NCI-H2196 treated with DMSO at 0.1 percent for 48 hours (cell line): ENCODE results near the gene CSMD2.
"Not testable (repeated sequence)": the region's sequence is repeated elsewhere in the genome, so short reads cannot be mapped to it uniquely, and the experiment has no call there.

Source experiments
- DNase-seq: peaks from one replicate; lab custom pipeline; 2025; ENCODE audit not compliant: unreplicated experiment; lab: John Stamatoyannopoulos, UW

CSMD2 gene

DNA sequence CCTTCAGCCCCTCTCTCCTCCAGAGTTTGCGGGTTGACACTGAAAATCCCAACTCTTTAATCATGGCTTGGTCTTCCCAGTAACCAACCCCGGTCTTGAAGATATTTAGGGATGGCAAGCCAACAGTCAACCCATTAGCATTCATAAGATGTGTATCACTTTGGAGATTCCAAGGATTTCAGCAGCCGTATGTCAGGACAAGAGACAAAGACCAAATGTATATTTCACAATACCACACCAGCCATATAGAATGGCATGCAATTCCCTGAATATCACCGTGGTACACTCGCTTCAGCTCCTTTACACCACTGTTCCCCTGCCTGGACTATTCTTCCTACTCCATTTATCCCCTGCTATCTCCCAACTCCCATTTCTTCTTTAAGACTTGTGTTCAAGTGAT lies 109.2 kb downstream of the CSMD2 start:
- DNase-seq, result no peak

DNA sequence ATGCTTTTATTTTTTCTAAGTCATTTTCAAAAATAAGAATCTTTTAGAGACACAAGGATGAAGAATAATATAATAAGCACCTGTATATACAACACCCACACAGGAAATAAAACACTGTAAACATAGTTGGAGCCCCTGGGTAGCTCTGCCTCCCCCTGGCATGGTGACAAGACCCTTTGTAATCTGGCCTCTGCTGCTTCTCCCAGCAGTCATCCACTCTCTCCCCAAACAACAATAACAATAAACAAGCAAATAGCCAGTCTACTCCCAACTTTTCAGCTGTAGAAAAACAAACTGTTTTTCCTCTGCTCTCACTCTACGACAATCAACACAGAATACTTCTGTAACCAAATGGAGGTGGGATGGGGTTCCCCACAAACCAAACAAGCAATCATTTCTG lies 110.1 kb downstream of the CSMD2 start:
- no peak for DNase-seq

DNA sequence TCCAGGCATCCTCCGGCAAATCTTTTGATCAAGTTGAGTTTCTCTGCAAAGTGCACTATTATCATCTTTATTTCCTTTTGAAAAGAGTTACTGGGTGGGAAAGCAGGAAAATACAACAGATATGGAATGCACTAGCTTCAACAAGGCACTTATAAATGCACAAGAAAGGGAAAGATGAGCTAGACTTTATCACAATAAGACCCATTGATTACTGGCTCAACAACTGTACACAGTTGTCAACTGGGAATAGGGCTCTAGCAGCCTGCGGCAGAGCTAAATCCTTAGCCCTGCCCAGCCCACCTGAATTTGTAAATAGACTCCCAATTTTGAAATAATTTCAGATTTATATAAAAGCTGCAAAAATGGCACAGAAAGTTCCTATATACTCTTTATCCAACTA lies 111.4 kb downstream of the CSMD2 start:
- DNase-seq, result no peak

DNA sequence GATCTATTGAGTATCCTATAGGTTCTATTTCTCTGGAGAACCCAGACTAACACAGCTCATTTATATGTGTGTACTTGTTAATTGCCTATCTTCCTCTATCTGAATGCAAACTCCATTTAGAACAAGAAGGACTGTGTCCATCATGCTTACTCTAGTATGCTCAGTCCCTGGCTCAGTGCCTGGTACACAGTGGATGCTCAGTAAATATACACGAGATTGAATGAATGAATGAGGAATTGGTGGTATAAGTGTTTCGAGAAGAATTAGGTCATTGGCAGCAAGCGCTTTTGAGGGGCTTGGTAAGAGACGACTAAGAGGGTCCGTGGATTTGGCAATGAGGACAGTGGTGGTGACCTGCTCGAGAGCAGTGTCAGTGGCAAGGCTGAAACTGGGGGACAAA lies 112.5 kb downstream of the CSMD2 start:
- no peak for DNase-seq

DNA sequence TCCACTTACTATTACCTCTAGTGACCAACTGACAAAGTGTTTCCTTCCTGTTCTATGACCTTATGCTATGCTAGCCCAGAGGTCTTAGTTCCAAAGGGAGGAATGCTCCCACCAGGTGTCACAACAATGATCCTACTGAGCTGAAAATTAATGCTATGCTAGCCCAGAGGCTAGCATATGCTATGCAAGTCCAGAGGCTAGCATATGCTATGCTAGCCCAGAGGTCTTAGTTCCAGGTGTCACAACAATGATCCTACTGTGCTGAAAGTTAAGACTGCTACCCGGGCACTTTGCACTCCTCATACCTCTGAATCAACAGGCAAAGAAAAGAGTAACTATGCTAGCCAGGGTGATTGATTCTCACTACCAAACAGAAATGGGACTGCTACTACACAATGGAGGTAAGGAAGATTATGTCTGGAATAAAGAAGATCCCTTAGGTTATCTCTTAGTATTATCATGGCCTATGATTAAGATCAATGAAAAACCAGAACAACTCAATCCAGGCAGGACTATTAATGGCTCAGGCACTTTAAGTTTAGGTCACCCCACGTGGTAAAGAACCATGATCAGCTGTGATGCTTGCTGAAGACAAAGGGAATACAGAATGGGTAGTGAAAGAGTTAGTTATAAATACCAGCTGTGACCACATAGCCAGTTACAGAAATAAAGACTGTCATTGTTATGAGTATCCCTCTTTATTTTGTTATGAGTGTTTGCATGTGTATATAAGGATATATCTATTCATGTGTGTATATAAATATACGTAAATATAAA lies 114.1 kb downstream of the CSMD2 start:
- DNase-seq, result no peak

DNA sequence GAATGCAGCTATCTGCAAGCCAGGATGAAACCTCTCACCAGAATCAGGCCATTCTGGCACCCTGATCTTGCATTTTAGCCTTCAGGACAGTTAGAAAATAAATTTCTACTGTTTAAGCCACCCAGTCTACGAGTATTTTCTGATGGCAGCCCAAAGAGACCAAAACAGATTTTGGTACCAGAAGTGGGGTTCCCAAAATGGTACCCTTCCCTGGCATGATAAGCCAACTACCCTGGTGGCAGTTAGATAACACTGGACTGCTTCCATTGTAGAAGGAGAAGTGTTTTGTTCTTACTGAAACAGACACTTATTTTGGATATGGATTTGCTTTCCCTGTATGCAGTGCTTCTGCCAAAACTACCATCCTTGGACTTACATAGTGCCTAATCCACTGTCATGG lies 115.0 kb downstream of the CSMD2 start:
- no peak for DNase-seq

DNA sequence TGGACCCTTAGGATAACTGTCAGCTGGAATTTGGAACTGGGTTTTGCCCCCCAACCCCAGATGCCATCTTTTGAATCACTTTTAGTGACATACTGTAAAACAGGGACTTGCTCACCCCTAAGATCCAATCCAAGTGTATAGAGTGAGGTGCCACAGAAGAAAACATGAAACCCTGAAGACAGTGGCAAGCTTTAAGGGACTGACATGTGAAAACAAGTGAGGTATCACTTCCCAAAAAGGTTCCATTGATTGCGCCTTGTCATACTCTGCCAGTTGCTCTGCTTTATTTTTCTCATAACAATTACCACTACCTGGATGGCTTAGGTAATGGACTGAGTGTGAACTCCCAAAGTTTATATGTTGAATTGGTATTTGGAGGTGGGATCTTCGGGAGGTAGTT lies 115.6 kb downstream of the CSMD2 start:
- DNase-seq, result no peak

DNA sequence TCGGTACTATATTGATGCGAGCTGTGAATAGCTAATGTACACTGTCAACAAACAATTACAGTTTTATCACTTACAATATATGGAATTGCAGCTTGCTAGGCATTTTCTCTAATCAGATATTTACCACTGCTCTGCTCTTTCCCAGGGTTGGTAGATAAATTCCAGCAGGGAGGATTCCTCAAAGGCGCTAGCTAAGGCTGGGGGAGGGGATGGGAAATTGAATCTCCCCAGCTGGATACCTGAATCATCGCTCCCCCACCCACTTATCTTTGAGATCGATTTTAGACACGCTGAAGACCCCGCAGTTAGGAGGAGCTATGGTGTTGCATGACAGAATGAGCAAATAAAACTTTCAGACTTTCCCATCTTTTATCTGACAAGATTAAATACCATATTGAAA lies 127.2 kb downstream of the CSMD2 start:
- no peak for DNase-seq

DNA sequence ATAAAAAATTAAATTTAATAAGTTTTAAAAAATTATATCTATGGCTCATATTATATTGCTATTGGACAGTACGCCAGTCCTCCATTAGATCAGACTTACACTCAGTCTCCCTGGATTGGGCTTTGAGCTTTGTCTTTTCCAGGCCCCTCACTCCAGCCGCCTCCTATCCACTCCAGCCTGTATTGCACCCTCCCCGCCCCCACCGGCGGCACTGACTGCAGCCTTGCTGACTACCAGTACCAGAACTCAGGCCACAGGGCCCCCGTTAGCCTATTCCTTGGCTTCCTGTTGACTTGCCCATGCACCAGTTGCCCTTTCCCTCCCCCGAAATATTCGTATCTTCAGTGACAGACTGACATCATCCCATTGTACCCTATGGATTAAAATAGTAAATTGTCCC lies 127.9 kb downstream of the CSMD2 start:
- DNase-seq, result no peak

DNA sequence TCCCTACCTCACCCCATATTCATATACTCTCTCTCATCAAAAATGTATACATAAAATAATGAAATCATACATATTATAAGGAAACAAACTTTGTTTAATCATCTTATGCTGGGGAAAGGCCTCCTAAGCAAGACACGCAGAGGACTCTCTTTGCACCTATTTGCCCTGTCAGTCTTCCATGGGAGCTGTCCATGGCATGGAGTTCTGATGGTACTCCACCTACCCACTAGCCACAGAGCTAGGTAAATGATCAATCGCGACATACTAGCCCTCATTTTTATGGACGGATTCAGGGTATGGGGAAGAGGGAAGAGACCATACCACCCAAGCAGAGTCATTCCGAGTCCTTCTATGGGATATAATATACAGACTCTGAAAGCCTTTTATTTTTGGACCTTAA lies 131.0 kb downstream of the CSMD2 start:
- DNase-seq, result no peak

DNA sequence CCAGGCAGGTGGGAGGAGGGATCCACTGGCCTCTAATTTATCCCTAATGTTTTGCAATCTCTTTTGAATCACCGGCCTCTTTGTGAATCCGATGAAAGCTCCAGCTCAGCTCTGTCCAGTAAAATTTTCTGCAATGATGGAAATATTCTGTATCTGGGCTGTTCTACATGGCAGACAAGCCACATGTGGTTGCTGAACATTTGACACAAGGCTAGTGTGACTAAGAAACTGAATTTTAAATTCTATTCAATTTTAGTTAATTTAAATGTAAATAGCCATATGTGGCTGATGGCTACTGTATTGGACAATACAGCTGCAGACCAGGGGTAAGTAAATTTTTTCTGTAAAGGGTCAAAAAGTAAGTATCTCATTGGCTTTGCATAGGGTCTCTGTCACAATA lies 135.1 kb downstream of the CSMD2 start:
- DNase-seq, result no peak

DNA sequence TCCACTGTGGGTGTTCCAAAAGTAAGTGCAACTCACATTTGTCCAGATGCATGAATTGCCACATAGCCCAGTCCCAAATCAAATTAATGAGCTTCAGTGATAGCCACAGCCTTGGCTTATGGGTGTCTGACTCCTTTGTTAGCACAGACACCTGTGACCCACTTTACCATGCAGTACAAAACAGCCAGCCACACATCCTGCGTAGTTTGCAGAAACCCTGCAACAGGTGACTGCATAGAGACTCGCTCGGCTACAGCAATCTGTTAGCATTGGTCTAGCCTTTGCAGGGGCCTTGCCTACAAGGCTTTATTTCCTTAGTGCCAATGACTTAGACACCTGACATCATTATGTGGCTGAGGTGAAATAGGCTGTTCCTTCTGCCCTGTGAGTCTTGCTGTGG lies 135.5 kb downstream of the CSMD2 start:
- no peak for DNase-seq

DNA sequence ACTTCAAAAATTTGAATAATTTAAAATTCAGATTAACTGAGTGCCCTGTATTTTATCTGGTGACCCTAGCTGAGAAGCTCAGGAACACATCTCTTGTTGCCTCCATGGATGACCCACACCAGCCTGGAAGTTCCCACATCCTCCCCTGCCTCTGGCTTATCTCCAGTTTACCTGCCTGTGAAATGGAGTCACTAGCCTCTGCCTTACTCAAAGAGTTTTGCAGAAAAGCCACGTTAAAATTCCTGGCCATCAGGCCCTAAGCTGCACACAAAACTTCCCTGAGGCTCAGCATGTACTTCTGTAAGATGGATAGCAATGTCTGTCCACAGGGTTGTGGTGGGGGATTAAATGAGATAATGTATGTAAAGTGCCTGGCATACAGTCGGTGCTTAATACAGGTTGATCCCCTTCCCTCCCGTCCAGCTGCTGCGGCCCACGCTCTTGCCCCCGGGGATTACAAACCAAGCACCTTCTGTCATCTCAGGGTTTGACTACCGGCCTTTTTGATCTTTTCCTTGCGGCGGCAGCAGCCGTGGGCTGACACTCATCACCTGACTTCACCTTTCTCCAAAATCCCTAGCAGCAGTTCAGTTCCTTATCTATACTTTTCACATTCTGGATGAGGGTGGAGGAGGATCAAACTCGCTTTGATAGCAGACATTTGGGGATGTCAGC lies 136.5 kb downstream of the CSMD2 start:
- no peak for DNase-seq

DNA sequence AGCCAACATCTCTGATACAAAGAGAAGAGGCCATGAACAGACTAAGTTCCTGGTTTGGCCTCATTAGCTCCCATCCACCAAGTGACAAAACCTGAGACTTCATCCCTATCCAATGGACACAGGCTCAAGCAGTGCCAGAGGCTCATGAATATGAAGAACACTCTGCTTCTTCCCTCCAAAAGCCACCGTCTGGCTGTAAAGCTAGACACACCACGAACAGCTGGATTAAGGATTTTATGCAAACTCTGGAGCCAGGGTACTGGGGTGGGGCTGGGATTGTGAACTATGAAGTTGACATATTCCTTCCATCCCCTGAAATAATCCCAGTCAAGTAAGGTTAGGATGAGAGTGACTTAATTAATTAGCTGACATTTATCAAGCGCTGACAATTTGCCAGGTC lies 139.4 kb downstream of the CSMD2 start:
- DNase-seq, result no peak

DNA sequence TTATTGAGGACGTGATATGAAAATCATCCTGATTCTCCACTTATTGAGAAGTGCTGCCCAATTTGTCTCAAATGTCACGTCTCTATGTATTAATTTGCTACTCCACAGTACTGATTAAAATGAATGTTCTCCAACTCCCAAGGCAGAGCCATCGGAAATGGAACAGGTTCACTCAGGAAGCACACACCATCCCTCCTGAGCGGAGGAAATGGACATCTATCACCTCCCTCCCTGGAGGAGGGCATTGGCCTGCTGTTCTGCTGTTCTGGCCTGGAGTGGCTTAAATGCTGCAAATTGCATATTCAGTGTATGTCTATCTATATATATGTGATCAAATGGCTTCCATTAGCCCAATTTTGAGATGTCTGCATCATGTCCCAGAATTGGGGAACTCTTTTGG lies 140.5 kb downstream of the CSMD2 start:
- DNase-seq, result no peak

DNA sequence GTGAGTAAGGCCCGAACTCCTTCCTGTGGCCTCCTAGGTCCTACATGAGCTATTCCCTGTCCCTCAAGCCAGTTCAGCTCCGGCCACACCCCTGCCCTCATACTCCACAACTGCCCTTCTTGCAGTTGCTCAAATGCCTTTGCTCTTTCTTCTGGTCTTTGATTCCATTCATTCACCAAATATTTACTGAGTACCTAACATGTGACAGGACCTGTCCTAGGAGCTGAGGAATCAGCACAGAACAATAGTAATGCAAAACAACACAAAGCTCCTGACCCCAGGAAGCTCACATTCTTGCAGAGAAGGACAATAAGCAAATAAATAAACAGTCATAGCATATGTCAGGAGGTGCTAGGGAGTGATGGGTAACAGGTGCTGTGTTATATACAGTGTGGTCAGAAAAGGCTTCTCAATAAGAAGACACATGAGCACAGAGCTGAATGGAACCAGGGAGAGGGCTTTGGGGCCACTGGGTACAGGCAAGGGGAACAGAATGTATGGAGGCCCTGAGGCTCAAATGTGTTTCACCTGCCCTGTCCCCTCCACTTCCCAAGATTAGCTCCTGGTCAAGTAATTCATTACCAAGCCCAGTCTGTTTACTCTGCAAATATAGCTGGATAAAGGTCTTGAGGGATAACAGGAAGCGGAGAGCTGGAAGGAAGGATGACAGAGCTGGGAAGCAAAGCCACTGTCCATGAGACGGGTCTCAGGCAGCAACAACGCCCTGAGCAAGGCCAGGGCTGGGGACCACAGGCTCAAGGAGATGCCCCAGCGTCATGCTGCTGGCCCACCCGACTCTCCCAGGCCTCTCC lies 145.1 kb downstream of the CSMD2 start:
- DNase-seq, result no peak

DNA sequence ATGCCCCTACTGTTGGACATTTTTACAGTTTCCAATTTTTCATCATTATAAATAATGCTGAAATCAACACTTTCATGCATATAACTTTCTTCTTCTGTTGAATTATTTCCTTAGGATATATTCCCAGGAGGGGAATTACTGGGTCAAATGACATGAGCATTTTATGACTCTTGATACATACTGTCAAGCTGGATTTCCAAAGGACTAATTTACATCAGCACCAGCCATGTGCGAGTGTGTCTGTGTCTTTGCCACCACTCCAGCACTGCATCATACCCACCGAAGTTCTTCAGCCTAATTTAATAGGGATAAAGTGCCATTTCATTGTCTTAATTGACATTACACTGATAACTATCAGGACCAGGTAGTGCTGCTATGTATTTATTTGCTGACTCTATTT lies 146.7 kb downstream of the CSMD2 start:
- no peak for DNase-seq

DNA sequence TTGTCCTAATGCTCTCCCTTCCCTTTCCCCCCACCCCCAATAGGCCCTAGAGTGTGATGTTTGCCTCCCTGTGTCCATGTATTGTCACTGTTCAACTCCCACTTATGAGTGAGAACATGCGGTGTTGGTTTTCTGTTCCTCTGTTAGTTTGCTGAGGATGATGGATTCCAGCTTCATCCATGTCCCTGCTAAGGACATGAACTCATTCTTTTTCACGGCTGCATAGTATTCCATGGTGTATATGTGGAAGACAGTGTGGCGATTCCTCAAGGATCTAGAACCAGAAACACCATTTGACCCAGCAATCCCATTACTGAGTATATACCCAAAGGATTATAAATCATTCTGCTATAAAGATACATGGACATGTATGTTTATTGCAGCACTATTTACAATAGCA lies 148.7 kb downstream of the CSMD2 start:
- not testable (repeated sequence) for DNase-seq

DNA sequence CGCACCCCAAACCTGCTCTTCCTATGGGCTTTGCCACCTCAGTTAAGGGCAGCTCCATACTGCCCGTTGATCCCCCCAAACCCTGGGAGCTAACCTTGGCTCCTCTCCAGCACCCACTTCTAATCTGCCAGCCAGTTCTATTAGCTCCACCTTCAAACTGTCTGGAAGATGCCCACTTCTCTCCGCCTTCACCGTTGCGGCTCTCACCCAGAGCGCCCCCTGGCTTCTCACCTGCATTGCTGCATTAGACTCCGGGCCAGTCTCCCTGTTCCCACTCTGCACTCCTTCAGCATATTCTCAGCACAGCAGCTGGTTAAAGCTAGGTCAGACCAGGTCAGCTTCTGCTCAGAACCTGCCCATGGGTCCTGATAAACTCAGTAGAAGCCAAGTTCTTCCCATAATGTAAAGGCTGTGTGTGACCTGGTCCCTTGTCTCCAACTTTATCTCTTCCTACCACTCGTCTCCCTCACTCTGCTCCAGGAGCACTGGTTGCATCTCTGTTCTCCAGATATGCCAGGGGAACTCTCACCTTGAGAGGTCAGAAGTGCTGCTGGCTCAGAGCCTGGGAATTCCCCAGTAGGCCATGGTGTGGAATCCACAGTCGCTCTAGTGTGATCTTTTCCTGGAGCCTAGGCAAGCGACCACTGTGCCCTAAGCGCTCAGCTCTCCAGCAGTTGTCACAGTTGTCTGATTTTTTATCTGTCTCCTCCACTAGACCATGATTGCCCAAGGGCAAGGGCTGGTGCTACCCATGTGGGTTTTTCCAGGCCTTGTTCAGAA lies 150.9 kb downstream of the CSMD2 start:
- DNase-seq, result no peak

DNA sequence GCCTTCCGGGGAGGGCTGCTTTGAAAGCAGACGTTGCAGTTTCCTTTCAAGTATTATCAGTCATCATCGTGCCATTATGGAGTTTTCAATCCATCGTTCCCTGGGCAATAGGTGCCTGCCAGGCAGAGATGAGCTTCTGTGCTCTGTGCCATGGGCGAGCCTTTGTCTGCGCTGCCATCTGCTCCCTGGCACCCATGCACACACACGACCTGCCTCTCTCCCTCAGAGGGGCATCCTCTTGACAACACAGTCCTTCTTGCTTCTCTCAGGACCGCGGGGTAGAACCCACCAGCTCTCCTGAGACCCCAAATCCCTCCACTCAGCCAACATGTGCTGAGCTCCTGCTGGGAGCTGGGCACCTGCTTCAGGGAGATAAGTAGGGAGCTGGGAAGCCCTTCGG lies 151.9 kb downstream of the CSMD2 start:
- DNase-seq, result no peak

DNA sequence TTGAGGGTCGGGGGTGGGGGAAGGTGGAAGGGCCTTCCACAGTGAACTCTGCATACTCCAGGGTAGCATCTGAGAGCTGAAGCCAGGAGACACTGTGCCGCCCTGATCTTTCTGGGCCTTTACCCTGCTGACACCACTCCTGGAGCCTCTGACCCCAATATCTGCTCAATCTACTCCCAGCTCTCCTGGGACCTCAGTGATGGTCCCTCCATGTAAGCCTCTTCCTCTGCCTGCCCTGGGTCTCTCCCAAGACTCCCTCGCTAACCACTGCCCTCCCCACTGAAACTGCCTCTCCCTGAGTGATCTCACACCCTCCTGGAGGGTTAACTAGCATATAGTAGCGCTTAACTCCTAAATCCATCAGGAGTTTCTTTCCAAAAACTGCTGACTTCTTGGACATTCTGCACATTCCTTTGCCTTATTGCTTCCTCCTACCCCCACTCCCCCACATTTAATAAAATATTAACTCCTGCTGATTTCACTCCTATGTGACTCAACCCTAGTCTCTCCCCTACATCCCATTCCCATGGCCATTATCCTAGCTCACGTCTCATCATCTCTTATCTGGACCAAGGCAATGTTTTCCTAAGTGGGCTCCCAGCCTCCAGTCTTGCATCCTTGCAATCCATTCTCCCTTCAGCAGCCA lies 155.6 kb downstream of the CSMD2 start:
- DNase-seq, result no peak
